ENCODE data around the gene FIGNL2.

Gene FIGNL2

DNA sequence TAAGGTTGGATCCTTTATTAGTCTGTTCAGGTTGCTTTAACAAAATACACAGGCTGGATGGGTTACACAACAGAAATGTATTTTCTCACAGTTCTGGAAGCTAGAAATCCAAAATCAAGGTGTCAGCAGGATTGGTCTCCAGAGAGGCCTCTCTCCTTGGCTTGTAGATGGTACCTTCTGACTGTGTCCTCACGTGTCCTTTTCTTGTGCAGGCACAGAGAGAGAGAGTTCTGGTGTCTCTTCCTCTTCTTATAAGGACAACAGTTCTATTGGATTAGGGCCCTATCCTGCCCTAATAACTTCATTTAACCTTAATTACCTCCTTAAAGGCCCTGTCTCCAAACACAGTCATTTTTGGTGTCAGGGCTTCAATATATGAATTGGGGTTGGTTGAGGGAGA is 34.8 kb upstream of the FIGNL2 start:
- peaks cover 7 to 10% of the 10 kb centered on the region in 2 experiments for H3K4me1 ChIP-seq (ENCODE audit: control insufficient read depth in 1 of 2, insufficient read depth in 1 of 2, low read depth in 1 of 2, low read length in 1 of 2)
- no peaks in the 10 kb centered on the region for H3K36me3 ChIP-seq
- H3K4me3 ChIP-seq (ENCODE audit: low read depth in 1 of 2, low read length in 1 of 2) = no peak overlapping the region
- H3K27ac ChIP-seq = no peak overlapping the region
- no peak for TF ChIP-seq CTCF (IDR thresholded peaks at IDR 0.05)
- H3K9me3 ChIP-seq = no peaks in the 10 kb centered on the region
- peaks cover 5% of the 10 kb centered on the region for H3K27me3 ChIP-seq

DNA sequence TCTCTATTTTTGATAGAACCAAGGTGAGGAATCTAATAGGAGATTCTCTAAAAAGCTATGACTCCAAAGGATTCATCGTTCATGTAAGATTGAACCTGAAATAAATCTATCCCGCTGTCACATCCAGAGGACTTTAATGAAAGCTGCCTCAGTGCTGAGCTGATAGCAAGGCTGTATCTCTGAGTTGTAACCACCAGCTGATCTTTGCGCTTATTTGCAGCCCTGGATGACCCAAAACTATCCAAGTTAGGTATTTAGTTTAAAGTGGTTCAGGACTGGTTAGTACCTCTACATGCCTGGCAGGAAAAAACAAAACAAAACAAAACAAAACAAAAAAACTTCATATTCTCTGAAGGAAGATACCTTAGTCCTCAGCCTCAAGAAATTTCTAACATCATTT is 30.6 kb upstream of the FIGNL2 start:
- Histone ChIP-seq H3K27ac (no peak overlapping the region), H3K4me1 (ENCODE audit: control insufficient read depth in 1 of 2, insufficient read depth in 1 of 2, low read depth in 1 of 2, low read length in 1 of 2) (no peaks in the 10 kb centered on the region), H3K9me3 (no peaks in the 10 kb centered on the region), H3K4me3 (ENCODE audit: low read depth in 1 of 2, low read length in 1 of 2) (no peak overlapping the region), H3K36me3 (no peaks in the 10 kb centered on the region), H3K27me3 (peaks cover 11% of the 10 kb centered on the region)
- no peak for TF ChIP-seq CTCF (IDR thresholded peaks at IDR 0.05)

DNA sequence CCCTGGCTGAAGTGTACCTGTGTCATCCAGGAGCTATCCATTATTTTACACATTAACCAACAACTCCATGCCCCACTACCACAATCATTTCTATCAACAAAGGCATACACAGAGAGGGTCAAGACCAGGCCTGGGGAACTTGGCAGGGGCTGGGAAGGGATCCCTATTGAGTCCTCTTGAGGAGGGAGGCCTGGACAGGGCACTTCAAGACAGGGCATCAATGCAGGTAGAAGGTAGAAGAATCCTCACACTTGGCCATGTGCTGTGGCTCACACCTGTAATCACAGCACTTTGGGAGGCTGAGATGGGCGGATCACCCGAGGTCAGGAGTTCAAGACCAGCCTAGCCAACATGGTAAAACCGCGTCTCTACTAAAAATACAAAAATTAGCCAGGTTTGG is 26.0 kb upstream of the FIGNL2 start:
- H3K9me3 ChIP-seq = no peaks in the 10 kb centered on the region
- peaks cover 57% of the 10 kb centered on the region for H3K27me3 ChIP-seq
- no peak overlapping the region for H3K27ac ChIP-seq
- H3K4me3 ChIP-seq (ENCODE audit: low read depth in 1 of 2, low read length in 1 of 2) = no peak overlapping the region
- H3K4me1 ChIP-seq (ENCODE audit: control insufficient read depth in 1 of 2, insufficient read depth in 1 of 2, low read depth in 1 of 2, low read length in 1 of 2) = no peaks in the 10 kb centered on the region
- no peak for TF ChIP-seq CTCF (IDR thresholded peaks at IDR 0.05)
- H3K36me3 ChIP-seq = no peaks in the 10 kb centered on the region

- Histone ChIP-seq H3K27ac (no peak overlapping the region), H3K36me3 (no peaks in the 10 kb centered on the region), H3K9me3 (no peaks in the 10 kb centered on the region), H3K4me3 (ENCODE audit: low read depth in 1 of 2, low read length in 1 of 2) (no peak overlapping the region), H3K4me1 (ENCODE audit: control insufficient read depth in 1 of 2, insufficient read depth in 1 of 2, low read depth in 1 of 2, low read length in 1 of 2) (no peaks in the 10 kb centered on the region), H3K27me3 (peaks cover 62% of the 10 kb centered on the region)
- no peak for TF ChIP-seq CTCF (IDR thresholded peaks at IDR 0.05)
Observed at GRCh38 chr12:51874000-51874399, 25.5 kb upstream of the FIGNL2 start.

- Histone ChIP-seq H3K27me3 (peaks cover 68% of the 10 kb centered on the region), H3K4me3 (ENCODE audit: low read depth in 1 of 2, low read length in 1 of 2) (no peak overlapping the region), H3K4me1 (ENCODE audit: control insufficient read depth in 1 of 2, insufficient read depth in 1 of 2, low read depth in 1 of 2, low read length in 1 of 2) (no peaks in the 10 kb centered on the region), H3K27ac (no peak overlapping the region), H3K9me3 (no peaks in the 10 kb centered on the region), H3K36me3 (no peaks in the 10 kb centered on the region)
- no peak for TF ChIP-seq CTCF (IDR thresholded peaks at IDR 0.05)
Observed at GRCh38 chr12:51873251-51873994, 24.9 kb upstream of the FIGNL2 start.

DNA sequence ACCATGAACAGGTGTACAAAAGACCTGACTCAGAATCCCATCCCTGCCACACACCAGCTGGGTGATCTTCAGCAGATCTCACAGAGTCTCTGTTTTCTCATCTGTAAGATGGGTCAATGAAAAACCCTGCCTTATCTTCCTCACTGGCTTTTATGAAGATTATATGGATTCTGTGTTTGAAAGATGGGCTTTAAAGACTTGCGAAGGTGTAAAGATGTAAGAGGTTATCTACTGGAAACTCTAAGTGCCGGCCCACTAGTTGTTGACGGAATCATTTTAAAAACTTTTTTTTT is 24.1 kb upstream of the FIGNL2 start:
- no peak overlapping the region for H3K27ac ChIP-seq
- H3K9me3 ChIP-seq = no peaks in the 10 kb centered on the region
- peaks cover 75% of the 10 kb centered on the region for H3K27me3 ChIP-seq
- no peak for TF ChIP-seq CTCF (IDR thresholded peaks at IDR 0.05)
- H3K4me1 ChIP-seq (ENCODE audit: control insufficient read depth in 1 of 2, insufficient read depth in 1 of 2, low read depth in 1 of 2, low read length in 1 of 2) = no peaks in the 10 kb centered on the region
- no peak overlapping the region for H3K4me3 ChIP-seq (ENCODE audit: low read depth in 1 of 2, low read length in 1 of 2)
- H3K36me3 ChIP-seq = no peaks in the 10 kb centered on the region
